Stimulated activated CD4-positive, alpha-beta T cell treated with anti-CD3 and anti-CD28 coated beads, Interleukin-15, amount 100 ng/mL, for 1 hour (primary cell): Measurements from ENCODE around the gene NOD1.

ENCODE experiments used
- DNase-seq, 2 donors: peaks; one replicate each; pipeline ENCODE4 v3.0.0-alpha.2; 2020; ENCODE audit warnings: low read depth in 1 of 2, low spot score in 1 of 2

NOD1 gene

GRCh38 chr7:30450983-30451497 is 27.5 kb downstream of the NOD1 start:
- no peak for DNase-seq

- no peak for DNase-seq
Observed at GRCh38 chr7:30450240-30450982, 28.2 kb downstream of the NOD1 start.

- no peak for DNase-seq
Observed at GRCh38 chr7:30448461-30449189, 30.0 kb downstream of the NOD1 start.

- no peak for DNase-seq
Observed at GRCh38 chr7:30447466-30447865, 31.1 kb downstream of the NOD1 start.

GRCh38 chr7:30446266-30446665 is 32.3 kb downstream of the NOD1 start:
- no peak for DNase-seq

GRCh38 chr7:30445770-30446169 is 32.8 kb downstream of the NOD1 start:
- DNase-seq = peak; percentile 19 to 23

- DNase-seq = no peak
Observed at GRCh38 chr7:30437823-30438574, 40.6 kb downstream of the NOD1 start.

GRCh38 chr7:30436518-30436917 is 42.1 kb downstream of the NOD1 start:
- DNase-seq = no peak

- DNase-seq = no peak
Observed at GRCh38 chr7:30436046-30436445, 42.5 kb downstream of the NOD1 start.

GRCh38 chr7:30434140-30434799 is 44.3 kb downstream of the NOD1 start:
- DNase-seq = no peak

GRCh38 chr7:30433506-30433905 is 45.1 kb downstream of the NOD1 start:
- DNase-seq = no peak

GRCh38 chr7:30433082-30433481 is 45.5 kb downstream of the NOD1 start:
- DNase-seq = no peak

- no peak for DNase-seq
Observed at GRCh38 chr7:30430777-30431176, 47.8 kb downstream of the NOD1 start.

GRCh38 chr7:30430276-30430675 is 48.3 kb downstream of the NOD1 start:
- no peak for DNase-seq

GRCh38 chr7:30429156-30429530 is 49.4 kb downstream of the NOD1 start:
- no peak for DNase-seq

GRCh38 chr7:30428246-30429155 is 50.1 kb downstream of the NOD1 start:
- DNase-seq = no peak

GRCh38 chr7:30427296-30428070 is 51.1 kb downstream of the NOD1 start:
- DNase-seq = no peak

- DNase-seq = no peak
Observed at GRCh38 chr7:30424506-30424905, 54.1 kb downstream of the NOD1 start.

- no peak for DNase-seq
Observed at GRCh38 chr7:30423788-30424505, 54.6 kb downstream of the NOD1 start.
